ENCODE results near the gene MDH1B.

Gene MDH1B

DNA sequence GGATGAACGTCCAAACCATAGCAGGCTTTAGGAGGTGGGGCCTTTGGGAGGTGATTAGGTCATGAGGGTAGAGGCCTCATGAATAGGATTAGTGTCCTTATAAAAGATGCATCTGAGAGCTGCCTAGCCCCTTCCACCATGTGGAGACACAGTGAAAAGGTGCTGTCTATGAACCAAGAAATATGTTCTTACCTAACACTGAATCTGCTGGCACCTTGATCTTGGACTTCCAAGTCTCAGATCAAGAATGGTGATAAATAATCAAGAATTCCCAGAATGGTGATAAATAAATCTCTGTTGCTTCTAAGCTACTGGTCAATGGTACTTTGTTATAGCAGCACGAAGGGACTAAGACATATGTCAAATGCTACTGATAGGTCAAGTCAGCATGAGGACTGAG lies 31.8 kb downstream of the MDH1B start:
- H3K9me2 ChIP-seq (replicated peaks; ENCODE audit: low read depth, low read length): no peaks in the 10 kb centered on the region
- no peaks in the 10 kb centered on the region for H3K79me2 ChIP-seq (ENCODE audit: insufficient read depth, low read length)
- TF ChIP-seq, protein P1, sequence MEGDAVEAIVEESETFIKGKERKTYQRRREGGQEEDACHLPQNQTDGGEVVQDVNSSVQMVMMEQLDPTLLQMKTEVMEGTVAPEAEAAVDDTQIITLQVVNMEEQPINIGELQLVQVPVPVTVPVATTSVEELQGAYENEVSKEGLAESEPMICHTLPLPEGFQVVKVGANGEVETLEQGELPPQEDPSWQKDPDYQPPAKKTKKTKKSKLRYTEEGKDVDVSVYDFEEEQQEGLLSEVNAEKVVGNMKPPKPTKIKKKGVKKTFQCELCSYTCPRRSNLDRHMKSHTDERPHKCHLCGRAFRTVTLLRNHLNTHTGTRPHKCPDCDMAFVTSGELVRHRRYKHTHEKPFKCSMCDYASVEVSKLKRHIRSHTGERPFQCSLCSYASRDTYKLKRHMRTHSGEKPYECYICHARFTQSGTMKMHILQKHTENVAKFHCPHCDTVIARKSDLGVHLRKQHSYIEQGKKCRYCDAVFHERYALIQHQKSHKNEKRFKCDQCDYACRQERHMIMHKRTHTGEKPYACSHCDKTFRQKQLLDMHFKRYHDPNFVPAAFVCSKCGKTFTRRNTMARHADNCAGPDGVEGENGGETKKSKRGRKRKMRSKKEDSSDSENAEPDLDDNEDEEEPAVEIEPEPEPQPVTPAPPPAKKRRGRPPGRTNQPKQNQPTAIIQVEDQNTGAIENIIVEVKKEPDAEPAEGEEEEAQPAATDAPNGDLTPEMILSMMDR (conservative IDR thresholded peaks at IDR 0.05; ENCODE audit: low read length): no peak
- TF ChIP-seq EZH2phosphoT487 (IDR thresholded peaks at IDR 0.05; ENCODE audit: borderline replicate concordance): no peak
- no peaks in the 10 kb centered on the region for H3K9me3 ChIP-seq (ENCODE audit: insufficient read depth, low read depth, low read length)
- H3K27me3 ChIP-seq (ENCODE audit: insufficient read depth, low read length, poor library complexity, severe bottlenecking): no peaks in the 10 kb centered on the region
- H3K4me3 ChIP-seq (ENCODE audit: low read length, poor library complexity, severe bottlenecking): no peak overlapping the region
- H4K20me1 ChIP-seq (ENCODE audit: insufficient read depth, low read length, poor library complexity, severe bottlenecking): no peaks in the 10 kb centered on the region
- H3K36me3 ChIP-seq (ENCODE audit: insufficient read depth, low read length): no peaks in the 10 kb centered on the region
- H3K4me1 ChIP-seq (ENCODE audit: insufficient read depth, low read length, poor library complexity, severe bottlenecking): no peaks in the 10 kb centered on the region
- H2AFZ ChIP-seq (ENCODE audit: low read length): no peak overlapping the region
- no peak overlapping the region for H3K9ac ChIP-seq (ENCODE audit: low read depth, low read length, poor library complexity, severe bottlenecking)
- H3F3A ChIP-seq (ENCODE audit: low read depth): no peaks in the 10 kb centered on the region
- H3K4me2 ChIP-seq (ENCODE audit: low read depth, low read length, poor library complexity, severe bottlenecking): no peak overlapping the region

DNA sequence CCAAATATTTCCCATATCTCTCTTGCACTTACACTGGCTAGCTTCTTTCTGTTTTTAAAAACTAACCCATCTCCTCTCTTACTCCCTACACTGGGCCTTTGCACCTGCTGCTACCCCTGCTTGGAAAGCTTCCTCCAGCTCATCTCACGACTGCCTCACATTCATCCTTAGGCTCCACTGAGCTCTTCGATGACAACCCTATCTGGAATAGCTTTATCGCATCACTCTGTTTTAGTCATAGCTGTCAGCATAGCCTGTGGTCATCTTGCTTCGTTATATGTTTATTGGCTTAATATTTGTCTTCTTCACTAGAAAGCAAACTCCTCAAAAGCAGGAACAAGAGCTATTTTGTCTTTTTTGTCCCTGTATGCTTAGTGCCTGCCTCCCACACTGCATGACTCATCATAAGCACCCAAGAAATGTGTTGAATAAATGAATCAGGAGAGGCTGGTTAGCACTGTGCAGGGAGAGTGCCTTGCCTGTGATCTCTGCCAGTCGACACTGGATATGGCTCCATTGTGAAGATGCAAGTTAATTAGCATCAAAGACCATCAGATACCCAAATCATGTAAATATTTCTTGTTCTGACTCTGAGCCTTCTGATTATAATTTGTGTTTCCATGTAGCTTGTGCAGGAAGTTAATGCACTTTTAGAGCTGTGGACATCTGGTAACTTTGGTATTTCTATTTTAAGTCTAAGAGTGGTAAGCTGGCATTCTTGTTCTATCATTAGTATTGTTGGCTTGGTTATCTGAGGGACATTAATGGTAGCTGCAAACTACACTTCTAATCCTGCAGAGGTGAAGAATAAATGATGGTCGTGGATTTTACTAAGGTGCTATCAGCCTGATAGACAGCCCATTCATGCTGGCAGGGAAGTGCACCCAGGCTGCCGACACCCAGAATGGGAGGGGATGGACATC lies 36.6 kb downstream of the MDH1B start:
- Histone ChIP-seq H3K9me3 (ENCODE audit: insufficient read depth, low read depth, low read length) (no peaks in the 10 kb centered on the region), H3K27me3 (ENCODE audit: insufficient read depth, low read length, poor library complexity, severe bottlenecking) (no peaks in the 10 kb centered on the region), H3K79me2 (ENCODE audit: insufficient read depth, low read length) (no peaks in the 10 kb centered on the region), H2AFZ (ENCODE audit: low read length) (no peak overlapping the region), H3F3A (ENCODE audit: low read depth) (no peaks in the 10 kb centered on the region), H3K9ac (ENCODE audit: low read depth, low read length, poor library complexity, severe bottlenecking) (no peak overlapping the region), H3K4me2 (ENCODE audit: low read depth, low read length, poor library complexity, severe bottlenecking) (no peak overlapping the region), H3K9me2 (replicated peaks; ENCODE audit: low read depth, low read length) (no peaks in the 10 kb centered on the region), H4K20me1 (ENCODE audit: insufficient read depth, low read length, poor library complexity, severe bottlenecking) (no peaks in the 10 kb centered on the region), H3K36me3 (ENCODE audit: insufficient read depth, low read length) (no peaks in the 10 kb centered on the region), H3K4me3 (ENCODE audit: low read length, poor library complexity, severe bottlenecking) (no peak overlapping the region), H3K4me1 (ENCODE audit: insufficient read depth, low read length, poor library complexity, severe bottlenecking) (no peaks in the 10 kb centered on the region)
- TF ChIP-seq, protein P1 (conservative IDR thresholded peaks at IDR 0.05; ENCODE audit: low read length): no peak
- no peak for TF ChIP-seq EZH2phosphoT487 (IDR thresholded peaks at IDR 0.05; ENCODE audit: borderline replicate concordance)

DNA sequence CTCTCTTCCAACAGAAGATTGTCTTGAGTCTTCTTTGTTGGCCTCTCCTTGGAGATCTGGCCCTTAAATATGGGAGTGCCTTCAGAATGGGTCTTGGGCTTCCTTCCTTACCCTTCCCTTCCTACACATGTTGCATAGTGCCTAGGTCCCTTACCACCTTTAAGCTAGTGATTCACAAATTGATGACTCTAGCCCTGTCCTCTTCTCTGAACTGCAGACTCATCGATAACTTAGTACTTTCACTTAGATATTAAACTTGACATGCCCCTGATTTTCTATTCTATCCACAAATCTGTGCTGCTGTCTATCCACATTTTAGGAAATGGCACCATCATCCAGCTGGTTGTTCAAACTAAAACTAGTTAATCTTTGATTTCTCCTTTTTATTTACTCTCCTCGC lies 37.8 kb downstream of the MDH1B start:
- H3F3A ChIP-seq (ENCODE audit: low read depth): no peaks in the 10 kb centered on the region
- TF ChIP-seq, protein P1 (conservative IDR thresholded peaks at IDR 0.05; ENCODE audit: low read length): no peak
- no peak for TF ChIP-seq EZH2phosphoT487 (IDR thresholded peaks at IDR 0.05; ENCODE audit: borderline replicate concordance)
- H3K4me2 ChIP-seq (ENCODE audit: low read depth, low read length, poor library complexity, severe bottlenecking): no peak overlapping the region
- H3K36me3 ChIP-seq (ENCODE audit: insufficient read depth, low read length): no peaks in the 10 kb centered on the region
- no peaks in the 10 kb centered on the region for H4K20me1 ChIP-seq (ENCODE audit: insufficient read depth, low read length, poor library complexity, severe bottlenecking)
- H3K9me2 ChIP-seq (replicated peaks; ENCODE audit: low read depth, low read length): no peaks in the 10 kb centered on the region
- no peak overlapping the region for H3K9ac ChIP-seq (ENCODE audit: low read depth, low read length, poor library complexity, severe bottlenecking)
- H2AFZ ChIP-seq (ENCODE audit: low read length): no peak overlapping the region
- H3K27me3 ChIP-seq (ENCODE audit: insufficient read depth, low read length, poor library complexity, severe bottlenecking): no peaks in the 10 kb centered on the region
- H3K4me3 ChIP-seq (ENCODE audit: low read length, poor library complexity, severe bottlenecking): no peak overlapping the region
- H3K79me2 ChIP-seq (ENCODE audit: insufficient read depth, low read length): no peaks in the 10 kb centered on the region
- no peaks in the 10 kb centered on the region for H3K4me1 ChIP-seq (ENCODE audit: insufficient read depth, low read length, poor library complexity, severe bottlenecking)
- no peaks in the 10 kb centered on the region for H3K9me3 ChIP-seq (ENCODE audit: insufficient read depth, low read depth, low read length)
